ENCODE results near the gene GMCL1. TPM values are rescaled to one million over a fixed set of nuclear protein-coding genes. Genes with fewer than 3 reads are reported as not detected.

Gene GMCL1
- total and polyA plus RNA-seq, 8 donors = 15.3 to 27.0 (median 25.1) TPM

DNA sequence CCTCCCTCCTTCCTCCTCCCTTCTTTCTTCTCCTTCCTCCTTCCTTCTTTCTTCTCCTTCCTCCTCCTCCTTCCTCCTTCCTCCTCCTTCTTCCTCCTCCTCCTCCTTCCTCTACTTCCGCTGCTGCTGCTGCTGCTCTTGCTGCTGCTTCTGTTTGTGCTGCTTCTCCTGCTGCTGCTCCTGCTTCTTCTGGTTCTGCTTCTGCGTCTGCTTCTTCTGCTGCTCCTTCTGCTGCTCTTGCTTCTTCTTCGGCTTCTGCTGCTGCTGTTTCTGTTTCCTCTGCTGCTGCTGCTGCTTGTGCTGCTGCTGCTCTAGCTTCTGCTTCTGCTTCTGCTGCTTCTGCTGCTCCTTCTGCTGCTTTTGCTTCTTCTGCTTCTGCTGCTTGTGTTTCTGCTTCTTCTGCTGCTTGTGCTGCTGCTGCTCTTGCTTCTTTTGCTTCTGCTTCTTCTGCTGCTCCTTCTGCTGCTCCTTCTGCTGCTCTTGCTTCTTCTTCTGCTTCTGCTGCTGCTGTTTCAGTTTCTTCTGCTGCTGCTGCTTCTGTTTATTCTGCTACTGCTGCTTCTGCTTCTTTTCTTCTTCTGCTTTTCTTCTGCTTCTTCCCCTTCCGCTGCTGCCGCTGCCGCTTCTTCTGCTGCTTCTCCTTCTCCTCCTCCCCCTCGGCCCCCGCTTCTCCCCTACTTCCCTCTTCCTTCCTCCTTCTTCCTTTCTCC is 72.9 kb downstream of the GMCL1 start:
- H3K27ac ChIP-seq = peak overlapping the region in 1 of 2 donors; percentile 76
- DNase-seq (peak in 2 of 4 donors; percentile 69 to 90), ATAC-seq (peak; percentile 19)
- H3K36me3 ChIP-seq = peaks cover 0 to 86% of the 10 kb centered on the region in 2 donors
- H3K4me1 ChIP-seq = peaks cover 0 to 46% of the 10 kb centered on the region in 2 donors
- TF ChIP-seq, protein P1, sequence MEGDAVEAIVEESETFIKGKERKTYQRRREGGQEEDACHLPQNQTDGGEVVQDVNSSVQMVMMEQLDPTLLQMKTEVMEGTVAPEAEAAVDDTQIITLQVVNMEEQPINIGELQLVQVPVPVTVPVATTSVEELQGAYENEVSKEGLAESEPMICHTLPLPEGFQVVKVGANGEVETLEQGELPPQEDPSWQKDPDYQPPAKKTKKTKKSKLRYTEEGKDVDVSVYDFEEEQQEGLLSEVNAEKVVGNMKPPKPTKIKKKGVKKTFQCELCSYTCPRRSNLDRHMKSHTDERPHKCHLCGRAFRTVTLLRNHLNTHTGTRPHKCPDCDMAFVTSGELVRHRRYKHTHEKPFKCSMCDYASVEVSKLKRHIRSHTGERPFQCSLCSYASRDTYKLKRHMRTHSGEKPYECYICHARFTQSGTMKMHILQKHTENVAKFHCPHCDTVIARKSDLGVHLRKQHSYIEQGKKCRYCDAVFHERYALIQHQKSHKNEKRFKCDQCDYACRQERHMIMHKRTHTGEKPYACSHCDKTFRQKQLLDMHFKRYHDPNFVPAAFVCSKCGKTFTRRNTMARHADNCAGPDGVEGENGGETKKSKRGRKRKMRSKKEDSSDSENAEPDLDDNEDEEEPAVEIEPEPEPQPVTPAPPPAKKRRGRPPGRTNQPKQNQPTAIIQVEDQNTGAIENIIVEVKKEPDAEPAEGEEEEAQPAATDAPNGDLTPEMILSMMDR (IDR thresholded peaks at IDR 0.05) = no peak
- H3K4me3 ChIP-seq = no peak overlapping the region
- no peaks in the 10 kb centered on the region for H3K27me3 ChIP-seq
- intact Hi-C loops (cut with DNase I) = no loop called here
- H3K9me3 ChIP-seq = no peaks in the 10 kb centered on the region

DNA sequence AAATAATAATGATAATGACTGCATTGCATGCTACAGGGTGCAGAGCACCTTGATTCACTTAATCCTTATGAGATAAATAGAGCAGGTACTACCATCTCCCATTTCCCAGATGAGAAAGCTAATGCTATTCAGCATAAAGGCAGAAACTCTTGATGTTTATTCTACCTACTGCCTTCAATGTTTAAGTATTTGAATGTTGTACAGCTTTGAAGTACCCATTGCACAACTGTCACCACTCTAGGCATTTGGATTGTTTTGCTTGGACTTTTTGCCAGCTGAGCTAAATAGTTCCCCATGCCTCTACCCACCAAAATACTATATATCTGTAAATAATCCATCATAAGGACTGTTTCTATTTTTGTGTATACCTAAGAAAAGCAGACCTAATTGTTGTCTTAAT is 77.8 kb downstream of the GMCL1 start:
- no peaks in the 10 kb centered on the region for H3K9me3 ChIP-seq
- peak; percentile 74 for ATAC-seq
- TF ChIP-seq, protein P1 (IDR thresholded peaks at IDR 0.05) = no peak
- intact Hi-C loops (cut with DNase I) = no loop called here
- H3K27me3 ChIP-seq = no peaks in the 10 kb centered on the region
- no peak for DNase-seq
- H3K4me3 ChIP-seq = no peak overlapping the region
- H3K27ac ChIP-seq = no peak overlapping the region
- H3K36me3 ChIP-seq = peaks cover 0 to 68% of the 10 kb centered on the region in 2 donors
- peaks cover 0 to 22% of the 10 kb centered on the region in 2 donors for H3K4me1 ChIP-seq

DNA sequence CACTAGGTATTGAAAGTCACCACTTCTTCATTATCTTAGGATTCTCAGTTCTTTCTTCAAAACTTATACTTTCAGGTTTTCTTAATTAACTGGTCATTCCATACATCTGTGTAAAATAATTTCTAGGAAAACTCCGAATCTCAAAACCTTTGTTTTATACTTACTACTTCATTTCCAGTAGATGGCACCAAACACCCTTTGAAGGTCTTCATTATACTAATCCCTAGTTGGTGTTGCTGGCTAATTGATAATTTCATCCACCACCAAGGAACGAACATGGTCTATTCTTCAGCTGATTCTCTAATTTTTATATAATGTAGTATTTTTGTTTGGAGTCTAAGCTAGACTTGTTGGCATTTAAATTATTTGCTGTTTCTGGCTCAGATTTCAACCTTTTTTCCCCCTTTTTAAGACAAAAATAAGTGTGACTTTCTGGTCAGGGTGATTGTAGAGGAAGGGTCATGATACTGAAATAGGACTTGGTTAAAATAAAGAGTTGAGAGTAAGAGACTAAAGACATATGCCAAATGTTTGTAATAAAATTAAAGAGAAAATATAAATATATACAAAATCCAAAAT is 82.6 kb downstream of the GMCL1 start:
- H3K27me3 ChIP-seq = no peaks in the 10 kb centered on the region
- TF ChIP-seq, protein P1 (IDR thresholded peaks at IDR 0.05) = peak; percentile 31 to 63
- H3K27ac ChIP-seq = peak overlapping the region in 1 of 2 donors; percentile 28
- H3K36me3 ChIP-seq = peaks cover 0 to 33% of the 10 kb centered on the region in 2 donors
- peaks cover 3 to 38% of the 10 kb centered on the region in 2 donors for H3K4me1 ChIP-seq
- DNase-seq (peak in 2 of 4 donors; percentile 35 to 64), ATAC-seq (no peak)
- intact Hi-C loops (cut with DNase I) = loop anchor here in 1 of 2 donors (5.0 to 10.0 kb wide), 2 partner anchors 173 to 230 kb away; partner anchors contain the start of gene PCBP1
- H3K4me3 ChIP-seq = no peak overlapping the region
- no peaks in the 10 kb centered on the region for H3K9me3 ChIP-seq

DNA sequence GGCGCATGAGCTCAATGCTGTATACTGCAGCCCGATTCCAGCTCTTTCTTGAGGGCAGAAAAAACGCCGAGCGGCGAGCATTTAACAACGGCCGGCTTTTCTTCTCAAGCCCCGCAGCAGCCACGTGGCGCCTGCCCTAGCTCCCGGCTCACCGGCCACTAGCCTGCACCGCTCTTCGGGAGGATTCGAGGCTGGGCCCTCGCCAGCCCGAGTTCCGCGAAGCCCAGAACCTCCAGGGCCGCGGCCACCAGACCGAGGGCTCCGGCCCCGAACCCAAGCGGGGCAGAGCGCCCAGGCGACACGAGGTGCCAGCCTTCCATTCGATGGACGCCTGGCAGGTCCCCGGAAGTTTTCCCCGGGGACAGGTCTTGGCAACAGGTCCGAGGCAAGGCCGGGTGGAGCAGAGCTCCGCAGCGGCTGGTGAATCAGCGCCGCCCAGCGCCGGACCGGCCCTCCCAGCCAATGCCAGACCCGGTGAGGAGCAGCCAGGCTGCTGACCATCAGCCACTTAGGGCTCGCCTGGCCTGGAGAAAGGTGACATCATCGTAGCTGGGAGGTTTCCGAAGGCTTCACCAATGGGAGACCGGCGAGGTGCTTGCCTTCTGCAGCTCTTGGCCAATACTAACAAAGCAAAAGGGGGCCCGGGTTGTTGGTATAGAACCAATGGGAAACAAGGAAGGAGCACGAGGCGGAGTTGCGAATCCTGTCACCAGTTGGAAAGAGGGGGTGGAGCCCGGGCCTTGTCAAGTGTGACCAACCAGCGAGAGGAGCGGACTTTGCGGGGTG is 84.9 kb downstream of the GMCL1 start:
- Histone ChIP-seq H3K27ac (peak overlapping the region; percentile 98 to 99), H3K36me3 (peaks cover 0 to 29% of the 10 kb centered on the region in 2 donors), H3K9me3 (no peaks in the 10 kb centered on the region), H3K4me3 (peak overlapping the region; percentile 56 to 90), H3K27me3 (no peaks in the 10 kb centered on the region), H3K4me1 (peaks cover 12 to 58% of the 10 kb centered on the region in 2 donors)
- TF ChIP-seq, protein P1 (IDR thresholded peaks at IDR 0.05) = peak in 1 of 2 donors; percentile 23
- intact Hi-C loops (cut with DNase I) = loop anchor here in 1 of 2 donors (5.0 to 10.0 kb wide), 2 partner anchors 170 to 228 kb away; partner anchors contain the start of gene PCBP1
- peak; percentile 99 to 100 (median 100) for DNase-seq
- ATAC-seq = peak; percentile 88

Data from left lung (tissue), 10 donors.